ENCODE data around the gene SNRPA. TPM values are rescaled to one million over a fixed set of nuclear protein-coding genes. Genes with fewer than 3 reads are reported as not detected.

SNRPA gene
- total and polyA plus RNA-seq, 2 of the 13 experiments (the other 11 are each of a cell fraction or from before 2014, with no cell fraction given): 59.6 to 162 TPM

GRCh38 chr19:40742886-40743285 is 8.1 kb upstream of the SNRPA start (continued):
- TF ChIP-seq TRAFD1 (CRISPR knock-in tag; IDR thresholded peaks at IDR 0.05; ENCODE audit: borderline replicate concordance): no peak
- TF ChIP-seq, protein P1, sequence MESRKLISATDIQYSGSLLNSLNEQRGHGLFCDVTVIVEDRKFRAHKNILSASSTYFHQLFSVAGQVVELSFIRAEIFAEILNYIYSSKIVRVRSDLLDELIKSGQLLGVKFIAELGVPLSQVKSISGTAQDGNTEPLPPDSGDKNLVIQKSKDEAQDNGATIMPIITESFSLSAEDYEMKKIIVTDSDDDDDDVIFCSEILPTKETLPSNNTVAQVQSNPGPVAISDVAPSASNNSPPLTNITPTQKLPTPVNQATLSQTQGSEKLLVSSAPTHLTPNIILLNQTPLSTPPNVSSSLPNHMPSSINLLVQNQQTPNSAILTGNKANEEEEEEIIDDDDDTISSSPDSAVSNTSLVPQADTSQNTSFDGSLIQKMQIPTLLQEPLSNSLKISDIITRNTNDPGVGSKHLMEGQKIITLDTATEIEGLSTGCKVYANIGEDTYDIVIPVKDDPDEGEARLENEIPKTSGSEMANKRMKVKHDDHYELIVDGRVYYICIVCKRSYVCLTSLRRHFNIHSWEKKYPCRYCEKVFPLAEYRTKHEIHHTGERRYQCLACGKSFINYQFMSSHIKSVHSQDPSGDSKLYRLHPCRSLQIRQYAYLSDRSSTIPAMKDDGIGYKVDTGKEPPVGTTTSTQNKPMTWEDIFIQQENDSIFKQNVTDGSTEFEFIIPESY (CRISPR knock-in tag; IDR thresholded peaks at IDR 0.05): no peak
- no peak for TF ChIP-seq MTF2 (CRISPR knock-in tag; IDR thresholded peaks at IDR 0.05; ENCODE audit: borderline replicate concordance)
- TF ChIP-seq FOXK1 (CRISPR knock-in tag; IDR thresholded peaks at IDR 0.05; ENCODE audit: borderline replicate concordance, low read depth): no peak

- no peak for DNase-seq (ENCODE audit: low spot score)
- Histone ChIP-seq H3K4me1 (ENCODE audit: insufficient read depth, low read length) (peaks cover 33% of the 10 kb centered on the region), H2AFZ (ENCODE audit: low read length) (no peak overlapping the region), H3K4me3 (replicated peaks in 1 of 3; ENCODE audit: insufficient read depth in 1 of 3, low read depth in 2 of 3, low read length in 3 of 3) (no peak overlapping the region), H3K9me3 (ENCODE audit: low read length) (no peaks in the 10 kb centered on the region), H3K79me2 (ENCODE audit: insufficient read depth, low read length) (no peaks in the 10 kb centered on the region), H4K20me1 (ENCODE audit: insufficient read depth, low read length) (no peaks in the 10 kb centered on the region), H3K27ac (ENCODE audit: extremely low read length, insufficient read depth, low read length) (no peak overlapping the region), H3K4me2 (ENCODE audit: low read depth, low read length) (no peak overlapping the region), H3K9ac (ENCODE audit: insufficient read depth, low read depth, low read length) (no peak overlapping the region), H3K27me3 (ENCODE audit: control insufficient read depth in 1 of 2, insufficient read depth in 2 of 2, low read length in 2 of 2) (no peaks in the 10 kb centered on the region), H3K36me3 (replicated peaks in 1 of 2; ENCODE audit: control insufficient read depth in 1 of 2, insufficient read depth in 2 of 2, low read length in 2 of 2) (peaks cover 0 to 11% of the 10 kb centered on the region in 2 experiments; a peak in 3 of 5 replicates)
- TF ChIP-seq RBFOX2 (IDR thresholded peaks at IDR 0.05; ENCODE audit: low read depth, low read length): 0 out of 2 replicates have a peak, but pooled peaks have one; percentile 40
- 0 out of 2 replicates have a peak, but pooled peaks have one; percentile 36 for TF ChIP-seq POLR2G (IDR thresholded peaks at IDR 0.05; ENCODE audit: low read depth, low read length)
- no peak for TF ChIP-seq NFATC3 (CRISPR knock-in tag; IDR thresholded peaks at IDR 0.05)
- no peak for TF ChIP-seq ZNF644 (CRISPR knock-in tag; IDR thresholded peaks at IDR 0.05; ENCODE audit: low read depth)
- TF ChIP-seq RFX3 (CRISPR knock-in tag; IDR thresholded peaks at IDR 0.05): no peak
- peak; percentile 55 for TF ChIP-seq AGO1 (IDR thresholded peaks at IDR 0.05; ENCODE audit: low read depth, low read length, poor library complexity, severe bottlenecking)
- TF ChIP-seq ZNF556 (CRISPR knock-in tag; IDR thresholded peaks at IDR 0.05; ENCODE audit: borderline replicate concordance): 0 out of 2 replicates have a peak, but pooled peaks have one; percentile 15
- BruUV-seq (replicated peaks): no TSS peak
- POLR2A ChIA-PET: interaction anchor here (1.4 to 2.2 kb wide), 4 partner anchors 23 to 55 kb away, joined by 3 to 9 read pairs (median 6); partner anchors contain the start of genes COQ8B, EGLN2, ITPKC and RAB4B
- WGBS (ENCODE audit: low lambda C conversion rate): 100% methylated on average over 3 of the region's 10 CpGs
- no peak for ATAC-seq
- in situ Hi-C loops (cut with HindIII; ENCODE audit: extremely low pct_ligation_motif_present, low pct_unique_long_range_greater_than_20kb) (no loop called here), intact Hi-C loops (cut with micrococcal nuclease; ENCODE audit: unreplicated experiment) (loop anchor here (2.0 kb wide), 1 partner anchor 63 kb away; no protein-coding TSS in a partner anchor)
- CTCF ChIA-PET (ENCODE audit: low intra/inter-chr PET ratio, low total read pairs): interaction anchor here (1.6 kb wide), 1 partner anchor 63 kb away, joined by 4 read pairs; no protein-coding TSS in a partner anchor
- FAIRE-seq: no peak
Observed at GRCh38 chr19:40743926-40744325, 7.1 kb upstream of the SNRPA start.

Data from HepG2 (cell line).